ENCODE results near the gene LMNA. TPM values are rescaled to one million over a fixed set of nuclear protein-coding genes. Genes with fewer than 3 reads are reported as not detected.
"Not testable (repeated sequence)": the region's sequence is repeated elsewhere in the genome, so short reads cannot be mapped to it uniquely, and the experiment has no call there.

LMNA gene
- total RNA-seq, 1 donor from 2014 or later = 92.7 TPM

GRCh38 chr1:156186347-156187177 lies 72.1 kb downstream of the LMNA start:
- not testable (repeated sequence) for H3K27me3 Mint-ChIP-seq
- peak overlapping the region; percentile 66 for H3K27ac Mint-ChIP-seq

More at GRCh38 chr1:156186347-156187177, 72.1 kb downstream of the LMNA start:
- Mint-ChIP-seq H3K9me3 (ENCODE audit: low read depth) (peaks cover 15% of the 10 kb centered on the region), H3K4me1 (ENCODE audit: low read depth) (peaks cover 17% of the 10 kb centered on the region)
- not testable (repeated sequence) for H3K36me3 Mint-ChIP-seq (ENCODE audit: insufficient read depth); DNase-seq (ENCODE audit: low spot score, unreplicated experiment); H3K4me3 Mint-ChIP-seq (ENCODE audit: low read depth)

Other genes with a start within 250 kb of the LMNA start
- 28.3 and 30.1 TPM in 2 replicates for gene RIT1, start 203.4 kb upstream of the LMNA start, total RNA-seq
- gene KHDC4, start 180.3 kb upstream of the LMNA start, total RNA-seq = 67.6 and 71.2 TPM in 2 replicates
- gene RXFP4, start 173.1 kb upstream of the LMNA start, total RNA-seq = not detected in 2 replicates
- gene ARHGEF2, start 136.2 kb upstream of the LMNA start, total RNA-seq = 103 and 111 TPM in 2 replicates
- gene SSR2, start 93.8 kb upstream of the LMNA start, total RNA-seq = 299 and 301 TPM in 2 replicates
- 94.2 and 97.8 TPM in 2 replicates for gene UBQLN4, start 60.9 kb upstream of the LMNA start, total RNA-seq
- 61.0 and 63.0 TPM in 2 replicates for gene LAMTOR2, start 59.9 kb upstream of the LMNA start, total RNA-seq
- gene RAB25, start 53.6 kb upstream of the LMNA start, total RNA-seq = 93.8 and 99.1 TPM in 2 replicates
- 112 and 113 TPM in 2 replicates for gene MEX3A, start 32.2 kb upstream of the LMNA start, total RNA-seq
- 2.1 and 3.7 TPM in 2 replicates for gene SEMA4A, start 38.9 kb downstream of the LMNA start, total RNA-seq
- gene SLC25A44, start 79.4 kb downstream of the LMNA start, total RNA-seq = 14.3 and 20.4 TPM in 2 replicates
- gene PMF1, start 98.3 kb downstream of the LMNA start, total RNA-seq = 77.7 and 80.9 TPM in 2 replicates
- gene BGLAP, start 127.5 kb downstream of the LMNA start, total RNA-seq = 4.8 and 5.8 TPM in 2 replicates
- 21.5 and 22.3 TPM in 2 replicates for gene PAQR6, start 133.3 kb downstream of the LMNA start, total RNA-seq
- gene SMG5, start 168.1 kb downstream of the LMNA start, total RNA-seq = 114 TPM in 2 replicates
- 5.1 and 5.9 TPM in 2 replicates for gene TMEM79, start 169.6 kb downstream of the LMNA start, total RNA-seq
- gene GLMP, start 181.0 kb downstream of the LMNA start, total RNA-seq = 57.1 and 59.3 TPM in 2 replicates
- gene VHLL, start 184.6 kb downstream of the LMNA start, total RNA-seq = 0.46 TPM in 1 of 2 replicates, not detected in the other
- 260 and 270 TPM in 2 replicates for gene CCT3, start 223.6 kb downstream of the LMNA start, total RNA-seq
- 0.65 and 0.95 TPM in 2 replicates for gene TSACC, start 223.8 kb downstream of the LMNA start, total RNA-seq